GM19438 (cell line): ENCODE results near the gene RAD21L1.

Experiments
- ATAC-seq: cut with Tn5 transposase; IDR thresholded peaks from one replicate; pipeline ENCODE4 v1.9.1; 2021; ENCODE audit warnings: low read depth; ENCODE audit not compliant: unreplicated experiment

RAD21L1 gene

DNA sequence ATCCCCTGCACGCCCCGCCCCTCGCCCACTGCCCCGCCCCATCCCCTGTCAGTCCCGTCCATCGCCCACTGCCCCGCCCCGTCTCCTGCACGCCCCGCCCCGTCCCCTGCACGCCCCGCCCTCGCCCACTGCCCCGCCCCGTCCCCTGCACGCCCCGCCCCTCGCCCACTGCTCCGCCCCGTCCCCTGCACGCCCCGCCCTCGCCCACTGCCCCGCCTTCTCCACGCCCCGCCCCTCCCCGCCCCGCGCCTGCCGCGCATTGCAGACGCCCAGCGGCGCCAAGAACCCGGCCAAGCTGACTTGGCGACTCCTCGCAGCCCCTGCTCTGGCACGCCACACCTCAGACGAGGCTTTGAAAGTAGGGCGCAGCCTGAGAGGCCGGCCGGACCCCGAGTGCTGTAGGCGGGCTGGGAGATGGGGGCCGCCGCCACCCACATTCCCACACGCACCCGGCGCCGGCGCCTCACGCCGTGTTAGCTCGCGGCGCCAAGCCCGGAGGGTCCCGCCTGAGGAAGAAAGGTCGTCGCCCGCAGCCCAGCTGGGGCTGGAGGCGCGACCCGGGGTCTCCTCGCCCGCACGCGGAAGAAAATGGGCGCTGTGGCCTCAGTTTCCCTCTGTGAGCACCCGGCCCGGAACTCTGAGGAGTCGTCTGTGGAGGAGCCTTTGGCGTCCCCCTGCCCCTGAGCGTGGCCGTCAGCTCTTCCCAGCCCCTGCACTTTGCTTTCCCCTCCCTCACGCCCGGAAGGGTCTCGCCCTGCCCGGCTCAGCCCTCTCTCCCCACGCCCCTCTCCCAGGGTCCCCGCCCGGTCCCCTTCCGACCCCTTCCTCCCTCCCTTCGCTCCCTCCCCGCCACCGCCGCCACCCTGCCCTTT lies at the start of gene RAD21L1:
RAD21L1 (plus strand) TSS at position 262 of the 872 bp plus-strand sequence. CDS start 2,410 bp downstream, outside the sequence.
- no peak for ATAC-seq

- no peak for ATAC-seq
Observed at GRCh38 chr20:1177680-1178079, 48.2 kb upstream of the RAD21L1 start.

GRCh38 chr20:1178103-1178502 lies 47.7 kb upstream of the RAD21L1 start:
- ATAC-seq: no peak

- no peak for ATAC-seq
Observed at GRCh38 chr20:1178623-1179022, 47.2 kb upstream of the RAD21L1 start.

- no peak for ATAC-seq
Observed at GRCh38 chr20:1180949-1181348, 44.9 kb upstream of the RAD21L1 start.

- ATAC-seq: no peak
Observed at GRCh38 chr20:1182106-1182505, 43.7 kb upstream of the RAD21L1 start.

DNA sequence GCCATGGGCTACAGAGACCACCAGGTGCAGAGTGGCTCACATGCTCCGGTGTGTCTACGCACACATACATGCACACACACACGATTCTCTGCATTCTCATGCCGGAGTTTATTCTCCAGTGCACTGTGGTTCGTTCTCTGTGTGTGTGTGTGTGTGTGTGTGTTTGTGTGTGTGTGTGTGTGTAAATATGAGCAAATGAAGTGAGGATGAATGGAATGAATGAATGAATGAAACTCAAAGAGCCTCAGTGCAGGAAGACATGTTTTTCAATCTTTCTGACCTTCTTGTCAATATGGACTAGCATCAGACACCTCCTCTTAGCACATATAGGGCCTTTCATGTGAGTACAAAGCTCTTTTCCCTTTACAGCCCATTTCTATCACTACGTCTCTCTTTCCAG lies 42.7 kb upstream of the RAD21L1 start:
- no peak for ATAC-seq

DNA sequence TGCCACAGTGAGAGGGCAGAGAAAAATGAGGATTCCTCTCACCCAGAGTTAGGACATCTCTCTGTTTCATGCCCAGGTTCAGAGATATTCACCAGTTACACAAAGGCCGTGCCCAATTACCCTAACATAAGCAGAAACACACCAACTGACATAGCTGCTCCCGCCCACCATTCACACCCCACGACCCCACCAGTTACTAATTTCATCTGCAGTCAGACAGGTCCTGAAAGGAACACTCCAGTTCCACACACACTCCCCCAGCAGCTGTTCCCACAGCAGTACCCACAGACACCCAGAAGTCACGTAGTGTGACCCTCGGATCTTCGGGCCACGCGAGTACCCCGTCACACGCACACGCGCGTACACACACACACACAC lies 41.6 kb upstream of the RAD21L1 start:
- no peak for ATAC-seq

GRCh38 chr20:1184638-1185315 lies 41.1 kb upstream of the RAD21L1 start, which contains the start of gene TMEM74B:
TSS of gene TMEM74B (minus strand) at chr20:1184981. CDS start at chr20:1183801, 1,180 bp downstream.
- no peak for ATAC-seq

DNA sequence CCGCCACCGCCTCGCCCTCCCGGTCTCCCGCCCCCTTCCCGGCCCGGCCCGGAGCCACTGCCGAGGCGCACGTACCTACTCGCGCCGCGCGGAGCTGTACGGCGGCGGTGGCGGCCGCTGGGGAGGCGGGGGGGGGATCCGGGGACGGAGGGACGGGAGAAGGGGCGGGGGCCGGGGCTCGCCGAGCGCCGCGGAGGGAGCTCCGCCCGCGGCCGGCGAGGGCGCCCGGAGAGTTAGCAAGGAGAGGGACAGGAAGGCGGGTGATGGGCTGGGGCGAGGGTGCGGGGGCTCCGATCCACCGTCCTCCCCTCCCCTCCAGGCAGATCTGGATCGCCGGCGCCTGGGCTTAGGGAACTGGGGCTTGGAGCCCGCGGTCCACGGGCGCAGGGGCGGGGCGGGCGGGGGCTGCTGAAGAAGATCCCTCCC lies 40.5 kb upstream of the RAD21L1 start:
- ATAC-seq: no peak

- ATAC-seq: no peak
Observed at GRCh38 chr20:1185790-1186334, 40.0 kb upstream of the RAD21L1 start.

GRCh38 chr20:1186367-1186991 lies 39.4 kb upstream of the RAD21L1 start:
- no peak for ATAC-seq

DNA sequence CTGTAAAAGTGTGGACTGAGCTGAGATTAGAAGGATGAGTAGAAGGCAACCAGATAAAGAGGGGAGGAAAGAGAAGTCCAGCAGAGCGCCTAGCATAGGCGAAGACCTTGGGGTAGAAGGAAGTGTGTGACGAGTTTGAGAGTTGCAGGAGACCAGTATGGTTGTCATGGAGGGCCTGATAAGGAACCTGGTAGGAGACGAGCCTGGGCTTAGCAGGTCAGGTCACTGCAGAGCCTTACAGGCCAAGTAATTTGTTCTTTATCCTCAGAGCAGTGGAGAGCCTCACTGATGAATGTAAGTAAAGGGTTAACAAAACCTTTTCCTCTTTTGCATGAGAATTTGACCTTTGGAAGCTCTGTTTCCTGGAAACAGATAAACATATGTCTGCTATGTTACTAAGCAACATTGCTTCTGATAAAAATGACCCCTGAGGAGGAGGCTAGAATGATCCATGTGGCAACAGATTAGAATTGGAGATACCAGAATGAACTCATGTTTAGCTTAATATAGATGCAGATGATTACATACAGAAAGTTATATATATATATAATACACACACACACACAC lies 38.2 kb upstream of the RAD21L1 start:
- ATAC-seq: no peak

GRCh38 chr20:1188347-1188746 lies 37.5 kb upstream of the RAD21L1 start:
- ATAC-seq: no peak

GRCh38 chr20:1189827-1190226 lies 36.0 kb upstream of the RAD21L1 start:
- ATAC-seq: no peak

DNA sequence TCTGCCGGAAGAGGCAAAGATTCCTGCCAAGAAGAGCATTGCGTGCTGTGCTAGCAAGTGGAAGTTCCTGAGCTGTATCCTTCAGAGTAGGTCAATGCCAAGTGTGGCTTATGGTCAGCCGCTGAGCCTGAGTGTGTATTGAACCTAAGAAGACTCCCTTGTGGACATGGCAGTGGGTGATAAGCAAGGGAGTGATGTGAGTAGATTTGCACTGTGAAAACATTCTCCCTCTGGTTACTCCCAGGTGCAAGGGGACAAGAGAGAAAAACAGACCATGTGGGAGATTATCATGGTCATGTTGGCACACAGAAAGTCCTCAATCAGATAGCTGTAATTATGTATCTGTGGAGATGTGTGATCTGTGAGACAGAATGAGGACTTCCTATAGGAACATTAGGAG lies 35.0 kb upstream of the RAD21L1 start:
- no peak for ATAC-seq

- no peak for ATAC-seq
Observed at GRCh38 chr20:1191299-1191698, 34.5 kb upstream of the RAD21L1 start.

- ATAC-seq: no peak
Observed at GRCh38 chr20:1195226-1195625, 30.6 kb upstream of the RAD21L1 start.

- ATAC-seq: no peak
Observed at GRCh38 chr20:1196634-1197033, 29.2 kb upstream of the RAD21L1 start.

GRCh38 chr20:1197801-1198200 lies 28.0 kb upstream of the RAD21L1 start:
- no peak for ATAC-seq

GRCh38 chr20:1198751-1199150 lies 27.1 kb upstream of the RAD21L1 start:
- no peak for ATAC-seq
